GM12878 (cell line): Measurements from ENCODE around the gene ZNF653.

Source experiments
- EGR1 ChIP-seq, 2 experiments: IDR thresholded peaks; 1 replicate in 1 of 2; 2 replicates in 1 of 2; pipeline ENCODE4 v1.6.1; 2011 to 2012; ENCODE audit warnings: low read depth in 2 of 2, low read length in 2 of 2, borderline replicate concordance in 1 of 2, mild to moderate bottlenecking in 1 of 2, moderate library complexity in 1 of 2
- SMAD1 ChIP-seq: fragments of 450-650 bp; IDR thresholded peaks from 2 replicates; pipeline ENCODE4 v1.6.1; 2018; ENCODE audit warnings: mild to moderate bottlenecking, low read depth; ENCODE audit not compliant: partially characterized antibody

- no peak for TF ChIP-seq SMAD1
- no peak for TF ChIP-seq EGR1 (IDR thresholded peaks at IDR 0.05; ENCODE audit: borderline replicate concordance in 1 of 2, low read depth in 2 of 2, low read length in 2 of 2)
These were observed 16.3 kb downstream of the ZNF653 start for GRCh38 chr19:11489378-11489777.
